Lower lobe of right lung (tissue), 2 donors: ENCODE data around the gene MTHFSD. TPM values are rescaled to one million over a fixed set of nuclear protein-coding genes. Genes with fewer than 3 reads are reported as not detected.

Experiments used
- ATAC-seq, 2 donors: fragments of 200-7000 bp; cut with Tn5 transposase; one replicate each; pipeline ENCODE4 v1.9.1; 2020 to 2022; ENCODE audit warnings: mild to moderate bottlenecking in 2 of 2, moderate library complexity in 2 of 2
- DNase-seq: peaks from one replicate; pipeline ENCODE4 v3.0.0-alpha.2; 2020
- H3K27ac ChIP-seq: fragments of 200-600 bp; one replicate; pipeline ENCODE4 v1.8.0; 2022
- H3K27me3 ChIP-seq: fragments of 200-600 bp; one replicate; pipeline ENCODE4 v1.8.0; 2022; ENCODE audit warnings: low read depth
- H3K36me3 ChIP-seq: fragments of 200-600 bp; one replicate; pipeline ENCODE4 v1.8.0; 2022; ENCODE audit warnings: mild to moderate bottlenecking
- H3K4me1 ChIP-seq: fragments of 200-600 bp; one replicate; pipeline ENCODE4 v1.8.0; 2022
- H3K4me3 ChIP-seq: fragments of 200-600 bp; one replicate; pipeline ENCODE4 v1.8.0; 2022; ENCODE audit warnings: mild to moderate bottlenecking
- H3K9me3 ChIP-seq: fragments of 200-600 bp; one replicate; pipeline ENCODE4 v1.8.0; 2022
- CTCF ChIP-seq: fragments of 200-600 bp; IDR thresholded peaks from one replicate; pipeline ENCODE4 v1.8.0; 2022; ENCODE audit warnings: antibody characterized with exemption, mild to moderate bottlenecking
- intact Hi-C: fragments of 100-400 bp; cut with DNase I; formaldehyde crosslinking; loops from one replicate; pipeline ENCODE4 v1.11.0; 2022
- total RNA-seq: library from RNA; stranded (reverse); fragmentation: NEBNext Ultra II Directional; extraction: Animal tissue kit (Norgen Biotek cat#: 25700); gene quantifications from one replicate; pipeline ENCODE4 v1.2.1, GENCODE V29; 2021
- donor health status: DM: no; HTN: yes; CAD: no; lungs with severe emphysema.

Gene MTHFSD
- total RNA-seq, 1 donor from 2014 or later, result 21.2 TPM

- H3K9me3 ChIP-seq, result no peaks in the 10 kb centered on the region
- H3K4me3 ChIP-seq, result peak overlapping the region; percentile 66
- peaks cover 10% of the 10 kb centered on the region for H3K4me1 ChIP-seq
- H3K27ac ChIP-seq, result peak overlapping the region; percentile 89
- H3K27me3 ChIP-seq, result peaks cover 94% of the 10 kb centered on the region
- DNase-seq, result no peak
- no peak for TF ChIP-seq CTCF
- intact Hi-C loops, result no loop called here
- no peak for ATAC-seq
- H3K36me3 ChIP-seq, result no peaks in the 10 kb centered on the region
These were observed 51.2 kb downstream of the MTHFSD start for GRCh38 chr16:86503830-86504229.

DNA sequence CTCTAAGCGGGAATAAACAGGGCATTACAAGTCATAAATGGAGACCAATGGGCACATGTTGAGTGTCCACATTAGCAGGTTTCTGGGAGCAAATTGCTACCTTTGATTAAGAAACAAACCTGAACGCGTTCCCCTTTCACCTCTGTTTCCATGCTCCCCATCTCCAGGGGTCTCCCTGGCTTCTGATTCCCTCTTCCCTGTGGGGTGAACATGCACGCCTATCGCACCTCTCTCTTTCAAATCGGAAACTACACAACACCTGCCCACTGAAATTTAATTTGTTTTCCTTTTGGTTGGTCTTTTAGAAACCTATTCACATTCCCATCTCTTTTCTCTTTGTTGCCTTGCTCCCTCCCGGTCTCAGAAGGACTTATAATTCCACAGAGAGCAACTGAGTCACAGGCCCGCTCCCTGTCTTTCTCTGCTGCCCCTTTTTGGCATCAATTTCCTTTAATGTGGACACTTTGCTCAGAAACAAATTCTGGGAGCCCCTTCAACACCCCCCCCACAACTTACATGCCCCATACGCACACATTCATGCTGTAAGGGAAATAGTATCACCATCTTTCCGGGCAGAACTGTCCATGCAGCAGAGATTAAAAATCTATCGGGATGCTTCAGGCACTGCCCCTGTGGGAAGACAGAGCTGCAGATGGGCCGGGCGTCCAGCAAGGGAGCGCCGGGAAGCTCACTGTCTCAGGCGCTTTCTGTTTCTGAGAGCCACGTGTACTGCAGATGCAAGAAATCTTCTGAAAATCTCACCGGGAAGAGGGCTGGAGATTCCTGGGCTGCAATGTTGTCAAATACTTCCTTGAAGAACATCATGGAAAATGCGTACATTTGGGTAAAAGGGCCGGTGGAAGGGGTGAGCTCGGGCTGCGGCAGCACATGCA, 51.9 kb downstream of the MTHFSD start:
- Histone ChIP-seq H3K4me3 (peak overlapping the region; percentile 66), H3K4me1 (peaks cover 3% of the 10 kb centered on the region), H3K27me3 (peaks cover 94% of the 10 kb centered on the region), H3K36me3 (no peaks in the 10 kb centered on the region), H3K27ac (peak overlapping the region; percentile 89), H3K9me3 (no peaks in the 10 kb centered on the region)
- ATAC-seq (no peak), DNase-seq (no peak)
- no peak for TF ChIP-seq CTCF
- intact Hi-C loops, result no loop called here

GRCh38 chr16:86501989-86502855, 52.8 kb downstream of the MTHFSD start:
- intact Hi-C loops, result no loop called here
- no peaks in the 10 kb centered on the region for H3K36me3 ChIP-seq
- ATAC-seq (no peak), DNase-seq (no peak)
- H3K27ac ChIP-seq, result peak overlapping the region; percentile 89
- no peaks in the 10 kb centered on the region for H3K4me1 ChIP-seq
- peak overlapping the region; percentile 66 for H3K4me3 ChIP-seq
- H3K27me3 ChIP-seq, result peaks cover 94% of the 10 kb centered on the region
- TF ChIP-seq CTCF, result no peak
- no peaks in the 10 kb centered on the region for H3K9me3 ChIP-seq

DNA sequence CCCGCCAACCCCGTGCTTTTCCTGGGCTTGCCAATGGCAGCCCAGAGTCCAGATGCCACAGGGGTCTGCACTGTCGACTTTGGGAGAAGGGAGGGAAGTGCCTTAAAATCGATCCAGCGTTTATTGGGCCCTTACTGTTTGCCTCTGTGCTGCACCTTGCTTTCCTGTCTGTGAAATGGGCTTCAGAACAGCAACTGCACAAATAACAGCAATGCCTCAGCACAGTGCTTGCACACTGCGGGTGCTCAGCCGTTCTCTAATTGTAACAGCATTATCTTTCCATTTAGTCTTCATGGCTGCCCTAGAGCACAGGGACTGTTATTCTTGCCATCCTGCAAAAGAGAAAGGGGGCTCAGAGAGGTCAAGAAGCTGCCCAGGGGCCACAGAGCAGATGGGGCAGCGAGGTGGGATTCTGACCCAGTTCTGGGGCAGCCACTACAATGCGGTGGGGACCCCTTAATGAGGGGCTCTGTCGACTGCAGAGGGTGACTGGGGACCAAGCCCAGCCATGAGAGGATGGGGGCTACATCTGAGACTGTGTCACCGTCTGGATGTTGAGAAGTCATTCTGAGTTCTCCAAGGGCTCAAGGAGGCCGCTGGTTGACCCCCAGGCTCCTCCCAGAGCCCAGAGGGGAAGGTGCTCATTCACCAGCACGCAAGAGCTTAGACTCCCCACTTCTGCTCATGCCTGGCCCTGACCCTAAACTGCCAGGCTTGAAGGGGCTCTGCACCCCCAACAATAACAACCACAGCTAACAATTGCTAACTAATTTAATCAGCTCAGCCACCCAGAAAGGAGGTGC, 54.1 kb downstream of the MTHFSD start:
- no peaks in the 10 kb centered on the region for H3K36me3 ChIP-seq
- peaks cover 94% of the 10 kb centered on the region for H3K27me3 ChIP-seq
- peak overlapping the region; percentile 66 for H3K4me3 ChIP-seq
- DNase-seq (no peak), ATAC-seq (no peak)
- peak overlapping the region; percentile 78 for H3K27ac ChIP-seq
- H3K9me3 ChIP-seq, result no peaks in the 10 kb centered on the region
- H3K4me1 ChIP-seq, result no peaks in the 10 kb centered on the region
- TF ChIP-seq CTCF, result no peak
- intact Hi-C loops, result no loop called here
